Neuron (in vitro differentiated cells): ENCODE results near the gene PDCD1.

Experiments used
- H2AFZ ChIP-seq: one replicate; pipeline ENCODE4 v1.6.1; 2013; ENCODE audit warnings: low read depth, mild to moderate bottlenecking, inconsistent platforms, low read length, moderate library complexity
- H3K27me3 ChIP-seq: one replicate; pipeline ENCODE4 v1.6.1; 2013; ENCODE audit warnings: low read length; ENCODE audit not compliant: insufficient read depth
- H3K36me3 ChIP-seq: one replicate; pipeline ENCODE4 v1.6.1; 2013; ENCODE audit warnings: low read length; ENCODE audit not compliant: insufficient read depth
- H3K4me1 ChIP-seq: one replicate; pipeline ENCODE4 v1.6.1; 2013; ENCODE audit warnings: low read length; ENCODE audit not compliant: insufficient read depth
- H3K4me3 ChIP-seq: 2 replicates; pipeline ENCODE4 v1.5.1; 2013; ENCODE audit warnings: mild to moderate bottlenecking, low read length, moderate library complexity
- H3K9me3 ChIP-seq: one replicate; pipeline ENCODE4 v1.6.1; 2013; ENCODE audit warnings: low read length

The PDCD1 gene

GRCh38 chr2:241852116-241852980 lies 6.3 kb downstream of the PDCD1 start:
- Histone ChIP-seq H3K27me3 (peaks cover 11% of the 10 kb centered on the region), H2AFZ (no peak overlapping the region), H3K4me1 (no peaks in the 10 kb centered on the region), H3K4me3 (no peak overlapping the region), H3K36me3 (no peaks in the 10 kb centered on the region), H3K9me3 (no peaks in the 10 kb centered on the region)

- H3K4me3 ChIP-seq, result no peak overlapping the region
- no peaks in the 10 kb centered on the region for H3K36me3 ChIP-seq
- peaks cover 11% of the 10 kb centered on the region for H3K27me3 ChIP-seq
- no peak overlapping the region for H2AFZ ChIP-seq
- no peaks in the 10 kb centered on the region for H3K4me1 ChIP-seq
- no peaks in the 10 kb centered on the region for H3K9me3 ChIP-seq
Measured at GRCh38 chr2:241851325-241852115, 7.2 kb downstream of the PDCD1 start.

DNA sequence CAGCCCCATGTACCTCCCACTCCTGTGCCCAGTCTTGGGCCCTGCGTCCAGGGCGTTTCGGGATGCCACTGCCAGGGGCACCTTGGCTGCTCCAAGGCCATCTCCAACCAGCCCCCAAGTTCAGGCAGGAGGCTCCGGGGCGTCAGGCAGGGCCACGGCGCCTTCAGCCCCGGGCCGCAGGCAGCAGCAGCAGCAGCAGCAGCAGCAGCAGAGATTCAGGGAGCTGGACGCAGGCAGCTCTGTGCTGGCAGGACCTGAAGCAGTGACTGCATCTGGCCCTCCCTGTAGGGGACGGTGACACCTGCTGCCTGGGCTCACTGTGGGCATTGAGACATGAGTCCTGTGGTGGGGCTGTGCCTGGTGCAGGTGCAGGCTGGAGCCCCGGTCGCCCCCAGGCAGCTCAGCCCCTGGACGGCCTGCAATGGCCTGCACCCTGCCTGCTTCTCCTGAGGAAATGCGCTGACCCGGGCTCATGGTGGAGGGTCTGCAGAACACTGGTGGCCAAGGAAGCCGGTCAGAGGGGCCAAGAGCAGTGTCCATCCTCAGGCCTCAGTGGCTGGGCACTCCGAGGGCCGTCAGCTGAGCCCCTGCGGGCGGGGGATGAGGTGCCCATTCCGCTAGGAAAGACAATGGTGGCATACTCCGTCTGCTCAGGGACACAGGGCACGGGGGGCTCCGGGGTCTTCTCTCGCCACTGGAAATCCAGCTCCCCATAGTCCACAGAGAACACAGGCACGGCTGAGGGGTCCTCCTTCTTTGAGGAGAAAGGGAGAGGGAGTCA lies 8.0 kb downstream of the PDCD1 start:
- Histone ChIP-seq H3K4me1 (no peaks in the 10 kb centered on the region), H3K27me3 (peaks cover 7% of the 10 kb centered on the region), H3K4me3 (no peak overlapping the region), H3K36me3 (no peaks in the 10 kb centered on the region), H2AFZ (no peak overlapping the region), H3K9me3 (no peaks in the 10 kb centered on the region)

DNA sequence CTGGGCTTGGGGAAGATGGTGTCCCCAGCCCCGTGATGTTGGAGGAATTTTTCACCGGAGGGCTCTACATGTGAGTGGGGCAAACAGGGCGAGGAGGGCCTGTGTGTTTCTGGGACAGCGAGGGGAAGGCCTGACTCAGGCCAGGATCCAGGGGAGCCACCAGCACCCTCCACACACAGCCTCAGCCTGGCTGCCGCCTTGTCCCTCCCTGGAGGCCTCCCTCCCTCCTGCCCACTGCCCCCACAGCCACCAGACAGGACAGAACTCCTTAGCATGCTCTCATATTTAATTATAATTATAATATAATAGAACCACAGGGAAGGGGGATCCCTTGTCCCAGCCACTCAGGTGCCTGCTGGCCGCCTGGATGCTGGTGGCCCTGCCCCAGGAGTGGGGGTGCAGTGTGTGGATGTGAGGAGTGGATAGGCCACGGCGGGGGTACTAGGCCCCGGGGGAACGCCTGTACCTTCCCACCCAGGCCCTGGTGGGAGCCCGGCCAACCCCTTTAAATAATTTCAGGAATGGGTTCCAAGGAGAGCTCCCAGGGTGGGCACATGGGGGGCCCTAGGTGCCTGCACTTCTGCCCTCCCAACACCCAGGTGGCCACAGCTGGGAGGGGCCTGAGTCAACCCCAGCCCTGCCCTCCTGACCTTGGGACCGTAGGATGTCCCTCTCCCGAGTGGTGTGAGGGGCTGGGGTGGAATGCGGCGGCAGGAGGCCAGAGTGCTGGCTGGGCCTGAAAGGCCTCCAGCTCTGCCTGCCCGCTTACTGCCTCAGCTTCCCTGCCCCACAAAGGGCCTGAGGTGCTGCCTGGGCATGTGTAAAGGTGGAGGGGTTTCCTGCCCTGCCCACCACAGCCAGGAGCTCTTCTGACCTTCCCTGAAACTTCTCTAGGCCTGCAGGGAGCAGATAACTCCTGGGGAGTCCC lies 8.8 kb downstream of the PDCD1 start:
- no peak overlapping the region for H3K4me3 ChIP-seq

GRCh38 chr2:241848761-241849615 lies 9.7 kb downstream of the PDCD1 start:
- Histone ChIP-seq H3K27me3 (peaks cover 19% of the 10 kb centered on the region), H2AFZ (no peak overlapping the region), H3K4me3 (no peak overlapping the region), H3K9me3 (no peaks in the 10 kb centered on the region), H3K36me3 (no peaks in the 10 kb centered on the region), H3K4me1 (no peaks in the 10 kb centered on the region)

More for the DNA sequence above, 8.8 kb downstream of the PDCD1 start:
- Histone ChIP-seq H3K9me3 (no peaks in the 10 kb centered on the region), H3K4me1 (no peaks in the 10 kb centered on the region), H2AFZ (no peak overlapping the region), H3K27me3 (peaks cover 12% of the 10 kb centered on the region), H3K36me3 (no peaks in the 10 kb centered on the region)

GRCh38 chr2:241846406-241846805 lies 12.3 kb downstream of the PDCD1 start:
- Histone ChIP-seq H3K4me3 (no peak overlapping the region), H3K36me3 (no peaks in the 10 kb centered on the region), H2AFZ (no peak overlapping the region), H3K27me3 (peaks cover 25% of the 10 kb centered on the region), H3K9me3 (no peaks in the 10 kb centered on the region), H3K4me1 (no peaks in the 10 kb centered on the region)

DNA sequence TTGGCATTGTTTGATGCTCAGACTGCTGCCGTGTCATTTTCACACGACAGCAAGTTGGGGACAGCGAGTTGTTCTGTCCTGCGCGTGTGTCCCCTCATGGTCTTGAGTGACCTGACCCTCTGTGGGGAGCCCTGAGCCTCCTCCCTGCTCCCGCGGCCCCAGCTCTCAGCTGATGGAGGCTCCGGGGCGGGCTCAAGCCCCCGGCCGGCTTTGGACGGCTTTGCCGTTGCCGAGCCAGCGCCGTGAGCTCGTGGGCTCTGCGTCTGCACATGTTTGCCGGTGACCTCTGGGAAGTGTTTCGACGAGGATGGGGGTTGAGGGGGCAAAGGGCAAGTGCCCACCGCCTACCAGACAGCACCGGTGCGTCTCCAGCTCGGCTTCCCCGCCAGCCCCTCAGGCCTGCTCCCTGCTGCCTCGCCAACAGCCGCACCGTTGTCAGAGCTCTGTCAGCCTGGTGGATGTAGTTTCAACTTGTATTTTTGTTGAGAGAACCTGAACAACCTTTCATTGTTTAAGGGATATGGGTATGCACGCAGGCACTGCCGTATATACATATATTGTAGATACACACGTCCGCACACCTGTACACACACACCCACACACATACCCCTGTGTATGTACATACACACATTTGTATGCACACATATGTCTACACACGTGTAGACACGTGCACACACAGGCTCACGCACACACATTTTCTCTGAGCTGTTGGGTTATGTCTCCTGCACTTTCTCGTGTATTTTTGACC lies 13.7 kb downstream of the PDCD1 start:
- H3K27me3 ChIP-seq, result peaks cover 19% of the 10 kb centered on the region
- no peaks in the 10 kb centered on the region for H3K36me3 ChIP-seq
- H3K9me3 ChIP-seq, result no peaks in the 10 kb centered on the region
- H3K4me1 ChIP-seq, result no peaks in the 10 kb centered on the region
- H2AFZ ChIP-seq, result no peak overlapping the region
- H3K4me3 ChIP-seq, result no peak overlapping the region

DNA sequence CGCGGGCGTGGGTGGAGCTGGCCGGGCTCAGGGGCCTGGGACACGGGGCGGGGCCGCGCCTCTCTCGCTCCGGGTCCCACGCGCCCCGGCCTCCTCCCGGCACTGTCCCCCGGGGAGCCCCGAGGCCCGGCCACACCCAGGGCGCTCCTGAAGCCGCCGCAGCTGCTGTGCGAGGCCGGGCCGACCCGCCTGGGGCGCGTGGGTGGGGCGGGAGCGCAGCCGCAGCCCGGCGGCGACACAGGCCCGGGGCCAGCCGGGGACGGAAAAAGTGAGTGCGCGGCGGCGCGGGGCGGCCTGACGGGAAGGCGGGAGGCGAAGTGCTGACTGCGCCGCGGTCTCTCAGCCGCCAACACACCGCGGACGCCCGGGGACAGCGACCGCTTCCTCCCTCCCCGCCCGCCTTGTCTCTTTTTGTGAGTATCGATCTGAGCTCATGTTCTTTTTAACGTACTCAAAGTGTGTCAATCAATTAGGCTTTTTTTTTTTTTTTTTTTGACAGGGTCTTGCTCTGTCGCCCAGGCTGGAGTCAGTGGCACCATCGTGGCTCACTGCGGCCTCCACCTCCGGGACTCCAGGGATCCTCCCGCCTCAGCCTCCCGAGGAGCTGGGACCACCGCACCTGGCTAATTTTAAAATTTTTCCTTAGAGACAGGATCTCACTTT lies 14.5 kb downstream of the PDCD1 start:
- no peak overlapping the region for H2AFZ ChIP-seq
- H3K4me1 ChIP-seq, result no peaks in the 10 kb centered on the region
- H3K27me3 ChIP-seq, result peaks cover 19% of the 10 kb centered on the region
- H3K9me3 ChIP-seq, result no peaks in the 10 kb centered on the region
- H3K36me3 ChIP-seq, result no peaks in the 10 kb centered on the region
- no peak overlapping the region for H3K4me3 ChIP-seq

GRCh38 chr2:241843321-241844065 lies 15.2 kb downstream of the PDCD1 start:
- Histone ChIP-seq H2AFZ (no peak overlapping the region), H3K36me3 (no peaks in the 10 kb centered on the region), H3K4me1 (no peaks in the 10 kb centered on the region), H3K4me3 (no peak overlapping the region), H3K9me3 (no peaks in the 10 kb centered on the region), H3K27me3 (peaks cover 19% of the 10 kb centered on the region)

- Histone ChIP-seq H2AFZ (no peak overlapping the region), H3K9me3 (no peaks in the 10 kb centered on the region), H3K36me3 (no peaks in the 10 kb centered on the region), H3K4me3 (no peak overlapping the region), H3K27me3 (peaks cover 19% of the 10 kb centered on the region), H3K4me1 (no peaks in the 10 kb centered on the region)
Measured at GRCh38 chr2:241842620-241843211, 16.0 kb downstream of the PDCD1 start.
